OCI-LY3 (cell line): Measurements from ENCODE around the gene ELF1.

Experiments
- CTCF ChIP-seq: fragments of 200-600, 300-600 bp; sonication (generic); IDR thresholded peaks from 2 replicates; pipeline ENCODE4 v1.5.1; 2014; ENCODE audit warnings: antibody characterized with exemption, low read length, low read depth
- EZH2phosphoT487 ChIP-seq: fragments of 200-600 bp; shearing (Covaris generic); IDR thresholded peaks from 2 replicates; pipeline ENCODE4 v1.6.1; 2018; ENCODE audit warnings: antibody characterized with exemption, mixed run types, low read depth

GRCh38 chr13:41032691-41033376 lies 13.7 kb upstream of the ELF1 start:
- TF ChIP-seq CTCF (no peak), EZH2phosphoT487 (no peak)
